ENCODE measurements around the gene SNRNP200.

SNRNP200 gene

DNA sequence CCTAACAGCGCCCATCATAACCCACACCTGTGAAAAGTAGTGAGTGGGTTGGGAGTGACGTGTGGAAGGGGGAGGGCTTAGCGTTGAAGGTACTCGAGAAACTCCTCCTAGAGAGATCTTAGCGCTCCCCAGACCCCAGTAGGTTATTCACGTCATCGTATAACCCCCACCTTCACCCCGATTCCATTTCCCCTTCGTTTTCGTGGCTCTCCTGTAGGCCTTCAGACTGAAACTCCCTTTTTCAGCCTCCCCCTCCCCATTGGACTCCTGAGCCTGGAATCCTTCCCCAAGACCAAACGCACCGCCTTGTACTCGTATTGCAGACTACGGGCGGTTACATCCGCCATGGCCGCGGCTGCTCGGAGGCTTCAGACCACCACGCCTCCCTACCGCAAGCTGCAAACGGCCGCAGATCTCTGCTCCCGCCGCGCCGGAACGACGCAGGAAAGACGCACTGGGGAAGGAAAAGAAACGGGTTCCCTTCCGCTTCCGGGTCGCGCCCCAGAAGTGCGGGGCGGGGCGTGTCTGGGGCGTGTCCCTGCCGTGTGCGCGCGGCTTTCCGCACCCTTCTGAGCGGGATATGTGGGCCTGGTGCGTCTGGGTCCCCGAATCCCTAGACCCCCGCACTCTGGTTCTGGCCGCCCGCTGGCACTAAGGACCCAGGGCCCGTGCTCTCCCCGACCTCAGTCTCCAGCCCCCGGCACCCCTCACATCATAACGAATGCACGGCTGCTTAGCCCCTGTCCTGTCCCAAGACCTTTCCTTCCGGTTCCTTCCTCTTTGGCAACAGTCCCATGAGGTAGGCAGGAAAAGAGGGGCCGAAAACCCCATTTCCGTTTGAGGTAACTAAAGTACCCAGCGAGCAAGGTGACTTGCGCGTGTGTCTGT lies at the start of gene SNRNP200:
Gene SNRNP200 (minus strand): TSS at position 456 of the 888 bp plus-strand sequence. CDS start 109 bp downstream, at position 347.
- H3K4me1 ChIP-seq (ENCODE audit: control insufficient read depth in 5 of 5, insufficient read depth in 5 of 5, low read length in 5 of 5) = peaks cover 3 to 27% (median 21%) of the 10 kb centered on the region in 5 donors
- peak within 1 kb of the TSS; percentile 87 to 98 (median 88) for H3K9ac ChIP-seq (ENCODE audit: low read length in 5 of 5)
- H3K4me3 ChIP-seq (ENCODE audit: low read depth in 1 of 5, low read length in 5 of 5) = peak within 1 kb of the TSS; percentile 94 to 100 (median 99)
- peaks cover 14 to 35% (median 30%) of the 10 kb centered on the region in 5 donors for H3K36me3 ChIP-seq (ENCODE audit: control insufficient read depth in 5 of 5, insufficient read depth in 5 of 5, low read length in 5 of 5)
- H3K27ac ChIP-seq (ENCODE audit: low read depth, low read length) = peak within 1 kb of the TSS; percentile 85
- no peaks in the 10 kb centered on the region for H3K27me3 ChIP-seq (ENCODE audit: control insufficient read depth in 5 of 5, insufficient read depth in 4 of 5, low read length in 5 of 5)
- no peaks in the 10 kb centered on the region for H3K9me3 ChIP-seq (ENCODE audit: control insufficient read depth in 5 of 5, low read length in 5 of 5)

DNA sequence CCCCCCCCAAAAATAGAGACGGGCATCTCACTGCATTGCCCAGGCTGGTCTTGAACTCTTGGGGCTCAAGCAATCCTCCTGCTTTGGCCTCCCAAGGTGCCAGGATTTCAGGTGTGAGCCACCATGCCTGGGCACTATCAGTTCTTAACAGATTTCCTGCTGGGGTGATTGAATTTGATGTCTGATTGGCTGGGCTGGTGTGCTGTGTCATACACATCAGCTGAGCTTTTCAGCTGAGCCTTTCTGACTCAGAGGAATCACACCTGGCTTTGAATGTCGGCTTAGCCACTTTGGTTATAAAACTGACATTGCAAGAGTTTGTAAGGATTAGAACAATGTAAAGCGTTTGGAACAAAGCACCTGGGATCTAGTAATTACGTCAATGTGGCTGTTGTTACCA lies 49.1 kb upstream of the SNRNP200 start:
- Histone ChIP-seq H3K27me3 (ENCODE audit: control insufficient read depth in 5 of 5, insufficient read depth in 4 of 5, low read length in 5 of 5) (no peaks in the 10 kb centered on the region), H3K36me3 (ENCODE audit: control insufficient read depth in 5 of 5, insufficient read depth in 5 of 5, low read length in 5 of 5) (no peaks in the 10 kb centered on the region), H3K4me3 (ENCODE audit: low read depth in 1 of 5, low read length in 5 of 5) (no peak overlapping the region), H3K4me1 (ENCODE audit: control insufficient read depth in 5 of 5, insufficient read depth in 5 of 5, low read length in 5 of 5) (peaks cover 4 to 31% (median 23%) of the 10 kb centered on the region in 5 donors), H3K9ac (ENCODE audit: low read length in 5 of 5) (no peak overlapping the region), H3K27ac (ENCODE audit: low read depth, low read length) (peak overlapping the region; percentile 73), H3K9me3 (ENCODE audit: control insufficient read depth in 5 of 5, low read length in 5 of 5) (no peaks in the 10 kb centered on the region)

DNA sequence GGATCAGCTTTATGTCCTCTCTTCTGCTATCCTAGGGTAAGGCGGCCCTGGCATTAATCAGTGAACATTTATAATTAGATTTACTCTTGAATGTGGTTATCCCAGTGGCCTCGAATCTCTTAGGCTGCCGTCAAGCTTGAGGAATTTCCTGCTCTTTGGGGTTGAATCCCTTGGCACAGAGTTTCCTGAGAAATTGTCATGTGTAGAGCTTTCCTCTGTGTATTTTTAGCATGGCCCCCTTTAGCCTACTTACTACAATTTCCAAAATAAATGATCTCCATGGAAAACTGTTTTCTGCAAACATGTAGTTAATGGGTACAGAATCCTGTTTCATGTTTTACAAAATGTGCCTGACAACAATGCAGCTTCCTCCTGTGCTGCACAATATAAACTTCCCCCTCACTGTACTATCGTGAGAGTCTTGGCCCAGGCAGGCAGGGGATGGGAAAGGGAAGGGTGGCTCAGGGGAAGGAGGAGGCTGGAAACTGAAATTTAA lies 48.3 kb upstream of the SNRNP200 start:
- H3K4me3 ChIP-seq (ENCODE audit: low read depth in 1 of 5, low read length in 5 of 5) = peak overlapping the region in 4 of 5 donors; percentile 32 to 43 (median 42)
- peaks cover 4 to 31% (median 23%) of the 10 kb centered on the region in 5 donors for H3K4me1 ChIP-seq (ENCODE audit: control insufficient read depth in 5 of 5, insufficient read depth in 5 of 5, low read length in 5 of 5)
- no peaks in the 10 kb centered on the region for H3K27me3 ChIP-seq (ENCODE audit: control insufficient read depth in 5 of 5, insufficient read depth in 4 of 5, low read length in 5 of 5)
- peak overlapping the region in 1 of 5 donors; percentile 42 for H3K9ac ChIP-seq (ENCODE audit: low read length in 5 of 5)
- peak overlapping the region; percentile 84 for H3K27ac ChIP-seq (ENCODE audit: low read depth, low read length)
- no peaks in the 10 kb centered on the region for H3K9me3 ChIP-seq (ENCODE audit: control insufficient read depth in 5 of 5, low read length in 5 of 5)
- H3K36me3 ChIP-seq (ENCODE audit: control insufficient read depth in 5 of 5, insufficient read depth in 5 of 5, low read length in 5 of 5) = no peaks in the 10 kb centered on the region

DNA sequence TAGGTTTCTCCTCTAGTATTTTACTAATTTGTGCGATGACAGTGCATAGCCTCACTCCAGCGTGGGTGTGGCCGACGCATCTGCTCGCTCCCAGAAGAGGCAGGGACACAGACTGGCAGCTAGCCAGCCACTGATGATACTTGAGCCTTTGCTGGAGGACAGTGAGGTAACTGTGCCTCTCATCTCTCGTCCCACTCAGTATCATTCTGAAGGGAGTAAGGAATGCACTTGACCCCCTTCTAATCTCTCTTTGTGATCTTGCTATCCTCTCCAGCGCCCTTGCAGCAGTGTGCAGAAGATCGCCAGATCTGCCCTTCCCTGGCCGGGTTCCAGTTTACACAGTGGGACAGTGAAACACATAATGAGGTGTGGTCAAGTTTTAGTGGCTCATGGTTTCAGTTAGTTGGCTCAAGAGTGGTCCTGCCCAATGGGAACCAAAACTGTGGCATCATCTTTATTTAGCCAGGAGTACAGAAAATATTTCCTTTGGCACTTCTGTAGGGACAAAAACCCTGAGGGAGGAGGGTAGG lies 47.8 kb upstream of the SNRNP200 start:
- H3K9me3 ChIP-seq (ENCODE audit: control insufficient read depth in 5 of 5, low read length in 5 of 5) = no peaks in the 10 kb centered on the region
- peak overlapping the region in 2 of 5 donors; percentile 39 to 42 for H3K9ac ChIP-seq (ENCODE audit: low read length in 5 of 5)
- H3K27ac ChIP-seq (ENCODE audit: low read depth, low read length) = peak overlapping the region; percentile 84
- peaks cover 4 to 31% (median 23%) of the 10 kb centered on the region in 5 donors for H3K4me1 ChIP-seq (ENCODE audit: control insufficient read depth in 5 of 5, insufficient read depth in 5 of 5, low read length in 5 of 5)
- no peaks in the 10 kb centered on the region for H3K27me3 ChIP-seq (ENCODE audit: control insufficient read depth in 5 of 5, insufficient read depth in 4 of 5, low read length in 5 of 5)
- H3K4me3 ChIP-seq (ENCODE audit: low read depth in 1 of 5, low read length in 5 of 5) = peak overlapping the region; percentile 12 to 43 (median 42)
- H3K36me3 ChIP-seq (ENCODE audit: control insufficient read depth in 5 of 5, insufficient read depth in 5 of 5, low read length in 5 of 5) = no peaks in the 10 kb centered on the region

DNA sequence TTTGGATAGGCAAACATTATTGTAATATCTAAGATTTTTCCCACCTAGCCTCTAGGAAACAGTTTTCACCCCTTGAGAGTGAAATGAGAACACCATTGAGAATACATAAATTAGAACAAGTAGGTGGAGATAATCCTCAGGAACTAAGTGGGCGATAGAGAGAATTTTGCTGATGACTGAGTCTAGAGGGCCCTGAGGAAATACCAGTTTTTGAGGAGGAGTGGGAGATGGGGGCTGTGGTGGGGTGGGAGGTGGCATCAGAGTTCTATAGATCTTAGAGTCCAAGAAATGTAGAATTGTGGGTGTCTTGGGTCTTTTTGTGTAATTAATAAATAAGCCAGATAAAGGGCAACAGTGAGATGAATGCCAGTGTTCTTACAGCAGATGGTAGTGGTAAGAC lies 42.0 kb upstream of the SNRNP200 start:
- H3K36me3 ChIP-seq (ENCODE audit: control insufficient read depth in 5 of 5, insufficient read depth in 5 of 5, low read length in 5 of 5) = no peaks in the 10 kb centered on the region
- no peak overlapping the region for H3K27ac ChIP-seq (ENCODE audit: low read depth, low read length)
- no peak overlapping the region for H3K4me3 ChIP-seq (ENCODE audit: low read depth in 1 of 5, low read length in 5 of 5)
- H3K9me3 ChIP-seq (ENCODE audit: control insufficient read depth in 5 of 5, low read length in 5 of 5) = no peaks in the 10 kb centered on the region
- H3K27me3 ChIP-seq (ENCODE audit: control insufficient read depth in 5 of 5, insufficient read depth in 4 of 5, low read length in 5 of 5) = no peaks in the 10 kb centered on the region
- no peak overlapping the region for H3K9ac ChIP-seq (ENCODE audit: low read length in 5 of 5)
- H3K4me1 ChIP-seq (ENCODE audit: control insufficient read depth in 5 of 5, insufficient read depth in 5 of 5, low read length in 5 of 5) = peaks cover 0 to 9% (median 1%) of the 10 kb centered on the region in 5 donors

DNA sequence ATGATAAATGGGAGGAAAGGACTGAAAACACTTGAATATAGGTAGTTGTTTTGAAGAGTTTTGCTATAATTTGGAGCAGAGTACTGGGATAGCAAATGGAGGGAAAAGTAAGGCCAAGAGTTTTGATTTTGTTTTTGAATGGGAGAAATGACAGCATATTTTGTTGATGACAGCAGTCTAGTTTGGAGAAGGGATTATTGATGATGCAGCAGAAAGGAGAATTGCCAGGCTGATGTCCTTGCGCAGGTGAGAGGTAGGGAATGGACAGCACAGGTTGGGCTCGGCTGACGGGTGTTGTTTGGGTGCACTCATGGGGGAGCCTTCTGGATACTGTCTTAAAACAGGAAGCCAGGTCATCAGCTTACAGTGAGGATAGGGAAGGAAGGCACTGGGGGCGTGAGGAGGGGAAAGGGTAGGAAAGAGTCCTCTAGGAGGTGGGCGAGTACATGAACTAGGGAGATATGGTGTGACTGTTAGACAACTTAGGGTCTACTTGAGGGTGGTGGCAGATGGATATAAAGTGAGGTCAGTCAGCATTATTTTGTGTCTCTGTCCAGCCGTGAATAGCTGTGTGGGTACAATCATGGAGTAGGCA lies 40.6 kb upstream of the SNRNP200 start:
- H3K4me1 ChIP-seq (ENCODE audit: control insufficient read depth in 5 of 5, insufficient read depth in 5 of 5, low read length in 5 of 5) = peaks cover 0 to 5% (median 0%) of the 10 kb centered on the region in 5 donors
- H3K9me3 ChIP-seq (ENCODE audit: control insufficient read depth in 5 of 5, low read length in 5 of 5) = no peaks in the 10 kb centered on the region
- no peak overlapping the region for H3K4me3 ChIP-seq (ENCODE audit: low read depth in 1 of 5, low read length in 5 of 5)
- H3K27ac ChIP-seq (ENCODE audit: low read depth, low read length) = no peak overlapping the region
- no peaks in the 10 kb centered on the region for H3K27me3 ChIP-seq (ENCODE audit: control insufficient read depth in 5 of 5, insufficient read depth in 4 of 5, low read length in 5 of 5)
- no peak overlapping the region for H3K9ac ChIP-seq (ENCODE audit: low read length in 5 of 5)
- no peaks in the 10 kb centered on the region for H3K36me3 ChIP-seq (ENCODE audit: control insufficient read depth in 5 of 5, insufficient read depth in 5 of 5, low read length in 5 of 5)

DNA sequence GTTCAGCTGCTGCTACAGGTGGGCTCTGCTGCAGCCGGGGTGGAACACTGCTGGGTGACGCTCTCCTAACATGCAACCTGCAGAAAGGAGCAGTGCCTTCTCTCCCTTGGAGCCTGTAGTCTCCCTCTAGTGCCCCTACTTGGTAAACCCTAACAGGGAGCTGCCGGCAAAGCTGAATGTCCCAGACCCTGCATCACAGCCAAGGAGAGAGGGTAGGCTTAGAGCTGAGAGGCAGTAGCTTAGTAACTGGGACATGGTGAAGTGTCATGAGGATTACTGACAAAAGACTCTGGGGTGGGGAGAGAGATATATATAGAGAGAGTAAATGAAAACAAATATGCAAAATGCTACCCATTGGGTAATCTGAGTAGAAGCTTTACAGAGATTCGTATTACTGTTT lies 40.1 kb upstream of the SNRNP200 start:
- no peak overlapping the region for H3K4me3 ChIP-seq (ENCODE audit: low read depth in 1 of 5, low read length in 5 of 5)
- H3K27me3 ChIP-seq (ENCODE audit: control insufficient read depth in 5 of 5, insufficient read depth in 4 of 5, low read length in 5 of 5) = no peaks in the 10 kb centered on the region
- no peaks in the 10 kb centered on the region for H3K9me3 ChIP-seq (ENCODE audit: control insufficient read depth in 5 of 5, low read length in 5 of 5)
- no peaks in the 10 kb centered on the region for H3K36me3 ChIP-seq (ENCODE audit: control insufficient read depth in 5 of 5, insufficient read depth in 5 of 5, low read length in 5 of 5)
- no peak overlapping the region for H3K9ac ChIP-seq (ENCODE audit: low read length in 5 of 5)
- H3K27ac ChIP-seq (ENCODE audit: low read depth, low read length) = no peak overlapping the region
- peaks cover 0 to 5% (median 0%) of the 10 kb centered on the region in 5 donors for H3K4me1 ChIP-seq (ENCODE audit: control insufficient read depth in 5 of 5, insufficient read depth in 5 of 5, low read length in 5 of 5)

DNA sequence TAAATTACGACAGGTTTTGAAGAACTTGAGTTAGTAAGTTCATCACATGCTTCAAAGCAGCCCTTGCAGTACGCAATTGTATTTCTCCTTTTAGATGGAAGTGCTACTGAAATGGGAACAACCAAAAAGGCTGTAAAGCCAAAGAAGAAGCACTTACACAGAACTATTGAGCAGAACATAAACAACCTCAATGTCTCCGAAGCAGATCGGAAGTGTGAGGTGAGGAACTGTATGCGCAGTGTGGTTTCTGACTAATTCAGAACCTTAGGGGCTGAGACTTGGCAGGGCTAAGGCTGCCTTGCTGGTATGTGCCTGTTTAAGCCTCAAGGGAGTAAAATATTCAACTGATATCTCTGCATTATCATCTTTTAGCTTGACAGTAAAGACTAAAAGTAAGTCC lies 38.7 kb upstream of the SNRNP200 start:
- Histone ChIP-seq H3K27me3 (ENCODE audit: control insufficient read depth in 5 of 5, insufficient read depth in 4 of 5, low read length in 5 of 5) (no peaks in the 10 kb centered on the region), H3K4me1 (ENCODE audit: control insufficient read depth in 5 of 5, insufficient read depth in 5 of 5, low read length in 5 of 5) (peaks cover 0 to 5% (median 0%) of the 10 kb centered on the region in 5 donors), H3K36me3 (ENCODE audit: control insufficient read depth in 5 of 5, insufficient read depth in 5 of 5, low read length in 5 of 5) (no peaks in the 10 kb centered on the region), H3K9me3 (ENCODE audit: control insufficient read depth in 5 of 5, low read length in 5 of 5) (no peaks in the 10 kb centered on the region), H3K9ac (ENCODE audit: low read length in 5 of 5) (no peak overlapping the region), H3K4me3 (ENCODE audit: low read depth in 1 of 5, low read length in 5 of 5) (no peak overlapping the region), H3K27ac (ENCODE audit: low read depth, low read length) (no peak overlapping the region)

DNA sequence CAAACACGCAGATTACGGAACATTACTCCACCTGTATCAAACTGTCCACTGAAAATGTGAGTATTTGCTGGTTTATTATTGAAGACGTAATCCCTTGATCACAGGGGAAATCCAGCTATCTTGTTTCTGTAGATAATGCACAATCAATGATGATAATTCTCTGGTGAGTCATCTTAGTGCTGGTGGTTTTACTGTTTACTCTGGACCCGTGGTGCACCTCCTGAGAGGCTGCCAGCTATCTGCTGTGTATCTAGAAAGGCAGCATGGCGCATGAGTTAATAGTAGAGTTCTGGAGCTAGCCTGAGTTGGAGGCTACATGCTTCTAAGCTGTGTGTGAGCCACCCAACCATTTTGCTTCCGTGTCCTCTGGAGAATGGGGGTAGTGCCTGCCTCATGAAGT lies 36.7 kb upstream of the SNRNP200 start:
- Histone ChIP-seq H3K9me3 (ENCODE audit: control insufficient read depth in 5 of 5, low read length in 5 of 5) (no peaks in the 10 kb centered on the region), H3K27me3 (ENCODE audit: control insufficient read depth in 5 of 5, insufficient read depth in 4 of 5, low read length in 5 of 5) (no peaks in the 10 kb centered on the region), H3K4me1 (ENCODE audit: control insufficient read depth in 5 of 5, insufficient read depth in 5 of 5, low read length in 5 of 5) (peaks cover 0 to 5% (median 0%) of the 10 kb centered on the region in 5 donors), H3K27ac (ENCODE audit: low read depth, low read length) (no peak overlapping the region), H3K9ac (ENCODE audit: low read length in 5 of 5) (no peak overlapping the region), H3K4me3 (ENCODE audit: low read depth in 1 of 5, low read length in 5 of 5) (no peak overlapping the region), H3K36me3 (ENCODE audit: control insufficient read depth in 5 of 5, insufficient read depth in 5 of 5, low read length in 5 of 5) (no peaks in the 10 kb centered on the region)

DNA sequence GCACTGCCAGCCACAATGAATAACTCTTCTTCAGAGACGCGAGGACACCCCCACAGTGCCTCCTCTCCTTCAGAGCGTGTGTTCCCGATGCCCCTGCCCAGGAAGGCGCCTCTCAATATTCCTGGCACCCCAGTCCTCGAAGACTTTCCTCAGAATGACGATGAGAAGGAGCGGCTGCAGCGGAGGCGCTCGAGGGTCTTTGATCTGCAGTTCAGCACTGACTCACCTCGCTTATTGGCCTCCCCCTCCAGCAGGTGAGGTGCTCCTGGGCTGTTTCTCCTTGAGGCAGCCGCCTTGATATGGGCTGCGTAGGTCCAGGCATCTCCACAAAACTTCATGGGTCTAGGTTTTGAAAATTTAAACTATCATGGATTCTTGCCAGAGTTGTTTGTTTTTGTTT lies 36.3 kb upstream of the SNRNP200 start:
- no peak overlapping the region for H3K9ac ChIP-seq (ENCODE audit: low read length in 5 of 5)
- H3K4me1 ChIP-seq (ENCODE audit: control insufficient read depth in 5 of 5, insufficient read depth in 5 of 5, low read length in 5 of 5) = peaks cover 0 to 5% (median 0%) of the 10 kb centered on the region in 5 donors
- no peaks in the 10 kb centered on the region for H3K9me3 ChIP-seq (ENCODE audit: control insufficient read depth in 5 of 5, low read length in 5 of 5)
- no peak overlapping the region for H3K4me3 ChIP-seq (ENCODE audit: low read depth in 1 of 5, low read length in 5 of 5)
- H3K27ac ChIP-seq (ENCODE audit: low read depth, low read length) = no peak overlapping the region
- no peaks in the 10 kb centered on the region for H3K36me3 ChIP-seq (ENCODE audit: control insufficient read depth in 5 of 5, insufficient read depth in 5 of 5, low read length in 5 of 5)
- no peaks in the 10 kb centered on the region for H3K27me3 ChIP-seq (ENCODE audit: control insufficient read depth in 5 of 5, insufficient read depth in 4 of 5, low read length in 5 of 5)
